ENCODE measurements around the gene CCDC88C.

The CCDC88C gene

DNA sequence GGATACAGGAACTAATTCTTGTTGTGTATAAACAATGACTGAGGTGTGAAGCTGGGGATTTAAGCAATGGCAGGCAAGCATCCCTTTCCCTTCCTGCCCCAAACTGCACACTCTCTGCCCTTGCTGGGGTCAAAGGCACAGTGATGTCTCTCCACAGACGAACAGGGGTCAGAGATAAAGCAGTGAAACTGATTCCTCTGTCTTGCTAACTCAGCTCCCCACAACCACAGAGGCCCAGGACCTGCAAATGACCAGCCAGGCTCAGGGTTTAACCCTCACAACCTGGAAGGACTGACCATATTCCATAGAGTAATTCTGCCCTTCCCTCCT, 67.2 kb downstream of the CCDC88C start:
- peaks cover 43% of the 10 kb centered on the region for H3K79me2 ChIP-seq (ENCODE audit: insufficient read depth, low read length)

DNA sequence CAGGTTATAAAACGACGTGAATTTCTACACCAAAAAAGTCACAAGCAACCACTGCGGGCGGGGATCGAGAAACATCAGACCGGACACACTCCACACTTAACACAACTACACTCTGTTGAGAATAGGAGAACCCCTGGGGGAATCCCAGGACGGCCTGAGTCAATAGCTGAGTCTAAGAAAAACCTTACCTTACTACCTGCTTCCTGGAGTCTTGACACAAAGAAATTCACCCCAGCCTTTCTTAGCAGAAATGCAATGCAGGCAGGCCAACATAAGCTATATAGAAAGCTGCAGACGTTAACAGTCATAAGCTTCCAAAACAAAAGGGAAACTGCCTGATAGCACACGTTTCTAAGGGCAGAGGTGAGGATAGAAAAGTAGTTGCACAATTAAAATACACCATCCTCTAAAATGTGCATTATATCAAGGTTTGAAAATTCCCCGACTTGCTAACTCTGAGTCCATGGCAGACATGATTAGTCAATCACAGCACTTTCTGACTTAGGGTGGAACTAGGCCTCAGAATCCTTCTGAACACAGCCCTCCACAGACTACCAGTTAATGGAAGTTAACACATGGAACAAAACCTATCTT, 68.0 kb downstream of the CCDC88C start:
- no peaks in the 10 kb centered on the region for H3K9me2 ChIP-seq (ENCODE audit: low read depth, low read length)
- no peak overlapping the region for H2AFZ ChIP-seq (ENCODE audit: low read length)
- no peak for TF ChIP-seq EZH2 (IDR thresholded peaks at IDR 0.05; ENCODE audit: borderline replicate concordance, low read length)
- TF ChIP-seq, protein P1, sequence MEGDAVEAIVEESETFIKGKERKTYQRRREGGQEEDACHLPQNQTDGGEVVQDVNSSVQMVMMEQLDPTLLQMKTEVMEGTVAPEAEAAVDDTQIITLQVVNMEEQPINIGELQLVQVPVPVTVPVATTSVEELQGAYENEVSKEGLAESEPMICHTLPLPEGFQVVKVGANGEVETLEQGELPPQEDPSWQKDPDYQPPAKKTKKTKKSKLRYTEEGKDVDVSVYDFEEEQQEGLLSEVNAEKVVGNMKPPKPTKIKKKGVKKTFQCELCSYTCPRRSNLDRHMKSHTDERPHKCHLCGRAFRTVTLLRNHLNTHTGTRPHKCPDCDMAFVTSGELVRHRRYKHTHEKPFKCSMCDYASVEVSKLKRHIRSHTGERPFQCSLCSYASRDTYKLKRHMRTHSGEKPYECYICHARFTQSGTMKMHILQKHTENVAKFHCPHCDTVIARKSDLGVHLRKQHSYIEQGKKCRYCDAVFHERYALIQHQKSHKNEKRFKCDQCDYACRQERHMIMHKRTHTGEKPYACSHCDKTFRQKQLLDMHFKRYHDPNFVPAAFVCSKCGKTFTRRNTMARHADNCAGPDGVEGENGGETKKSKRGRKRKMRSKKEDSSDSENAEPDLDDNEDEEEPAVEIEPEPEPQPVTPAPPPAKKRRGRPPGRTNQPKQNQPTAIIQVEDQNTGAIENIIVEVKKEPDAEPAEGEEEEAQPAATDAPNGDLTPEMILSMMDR (IDR thresholded peaks at IDR 0.05; ENCODE audit: low read length): no peak
- H3K27me3 ChIP-seq (ENCODE audit: insufficient read depth, low read length): no peaks in the 10 kb centered on the region
- peaks cover 89% of the 10 kb centered on the region for H3K4me1 ChIP-seq (ENCODE audit: insufficient read depth, low read length, severe bottlenecking)
- peak overlapping the region; percentile 97 for H3K27ac ChIP-seq (ENCODE audit: low read depth, low read length, poor library complexity, severe bottlenecking)
- H3K79me2 ChIP-seq (ENCODE audit: insufficient read depth, low read length): peaks cover 46% of the 10 kb centered on the region
- peaks cover 19% of the 10 kb centered on the region; the same call in 1 of the 2 replicates for H3K36me3 ChIP-seq (ENCODE audit: insufficient read depth, low read length)
- H3K4me3 ChIP-seq (ENCODE audit: low read depth, low read length, poor library complexity, severe bottlenecking): no peak overlapping the region
- H3K9me3 ChIP-seq (ENCODE audit: low read length): no peaks in the 10 kb centered on the region
- H3K4me2 ChIP-seq (ENCODE audit: low read length): peak overlapping the region; percentile 29
- H3F3A ChIP-seq (ENCODE audit: insufficient read depth, low read length): no peaks in the 10 kb centered on the region
- H3K9ac ChIP-seq (ENCODE audit: low read length): peak overlapping the region; percentile 13; the same call in 1 of the 2 replicates
- no peaks in the 10 kb centered on the region for H4K20me1 ChIP-seq (ENCODE audit: insufficient read depth, low read length)

More for the DNA sequence above, 67.2 kb downstream of the CCDC88C start:
- peaks cover 92% of the 10 kb centered on the region for H3K4me1 ChIP-seq (ENCODE audit: insufficient read depth, low read length, severe bottlenecking)
- no peaks in the 10 kb centered on the region for H4K20me1 ChIP-seq (ENCODE audit: insufficient read depth, low read length)
- peak overlapping the region; percentile 50 for H3K9ac ChIP-seq (ENCODE audit: low read length)
- peak overlapping the region; percentile 97 for H3K27ac ChIP-seq (ENCODE audit: low read depth, low read length, poor library complexity, severe bottlenecking)
- peak overlapping the region; percentile 77 for H3K4me2 ChIP-seq (ENCODE audit: low read length)
- TF ChIP-seq, protein P1 (IDR thresholded peaks at IDR 0.05; ENCODE audit: low read length): no peak
- TF ChIP-seq EZH2 (IDR thresholded peaks at IDR 0.05; ENCODE audit: borderline replicate concordance, low read length): no peak
- peak overlapping the region; percentile 47 for H3K4me3 ChIP-seq (ENCODE audit: low read depth, low read length, poor library complexity, severe bottlenecking)
- no peaks in the 10 kb centered on the region for H3K9me3 ChIP-seq (ENCODE audit: low read length)
- no peak overlapping the region for H2AFZ ChIP-seq (ENCODE audit: low read length)
- no peaks in the 10 kb centered on the region for H3K9me2 ChIP-seq (ENCODE audit: low read depth, low read length)
- H3K27me3 ChIP-seq (ENCODE audit: insufficient read depth, low read length): no peaks in the 10 kb centered on the region
- H3K36me3 ChIP-seq (ENCODE audit: insufficient read depth, low read length): peaks cover 17% of the 10 kb centered on the region; the same call in 1 of the 2 replicates
- H3F3A ChIP-seq (ENCODE audit: insufficient read depth, low read length): no peaks in the 10 kb centered on the region

DNA sequence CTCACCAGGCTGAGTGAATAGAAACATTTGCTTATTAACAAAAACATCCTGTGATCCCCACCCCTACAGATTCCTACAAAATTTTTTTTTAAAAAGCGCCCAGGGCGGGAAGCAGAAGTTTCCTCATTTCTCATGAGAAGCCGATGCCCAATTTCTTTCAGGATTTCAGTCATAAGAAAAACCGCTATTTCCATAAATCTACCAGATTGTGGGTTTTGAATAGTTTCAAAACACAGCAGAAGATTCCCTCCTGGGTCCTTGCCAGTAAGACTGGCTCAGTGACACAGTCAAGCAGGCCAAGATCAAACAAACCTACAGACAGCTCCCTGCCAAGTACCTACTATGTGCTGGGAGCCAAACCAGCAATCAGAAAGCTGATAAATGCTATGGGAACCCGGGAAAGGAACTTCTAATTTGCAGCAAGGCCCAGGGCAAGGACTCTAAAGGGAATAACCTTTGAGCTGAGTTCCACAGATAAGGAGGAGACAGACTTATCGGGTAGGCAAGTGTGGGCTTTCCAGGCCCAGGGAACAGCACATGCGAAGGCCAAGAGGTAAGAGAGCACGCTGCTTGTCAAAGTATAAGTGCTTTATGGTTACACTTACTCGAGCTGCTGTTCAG, 68.7 kb downstream of the CCDC88C start:
- Histone ChIP-seq H3K27ac (ENCODE audit: low read depth, low read length, poor library complexity, severe bottlenecking) (peak overlapping the region; percentile 97), H3K9ac (ENCODE audit: low read length) (peak overlapping the region; percentile 13; the same call in 1 of the 2 replicates)

More for the DNA sequence above, 68.7 kb downstream of the CCDC88C start:
- H3K36me3 ChIP-seq (ENCODE audit: insufficient read depth, low read length): peaks cover 19% of the 10 kb centered on the region; the same call in 1 of the 2 replicates
- TF ChIP-seq, protein P1 (IDR thresholded peaks at IDR 0.05; ENCODE audit: low read length): no peak
- no peak for TF ChIP-seq EZH2 (IDR thresholded peaks at IDR 0.05; ENCODE audit: borderline replicate concordance, low read length)
- H4K20me1 ChIP-seq (ENCODE audit: insufficient read depth, low read length): no peaks in the 10 kb centered on the region
- H3K4me1 ChIP-seq (ENCODE audit: insufficient read depth, low read length, severe bottlenecking): peaks cover 88% of the 10 kb centered on the region
- H3F3A ChIP-seq (ENCODE audit: insufficient read depth, low read length): no peaks in the 10 kb centered on the region
- H3K79me2 ChIP-seq (ENCODE audit: insufficient read depth, low read length): peaks cover 50% of the 10 kb centered on the region
- no peaks in the 10 kb centered on the region for H3K9me2 ChIP-seq (ENCODE audit: low read depth, low read length)
- H2AFZ ChIP-seq (ENCODE audit: low read length): no peak overlapping the region
- H3K27me3 ChIP-seq (ENCODE audit: insufficient read depth, low read length): no peaks in the 10 kb centered on the region
- H3K9me3 ChIP-seq (ENCODE audit: low read length): no peaks in the 10 kb centered on the region
- H3K4me3 ChIP-seq (ENCODE audit: low read depth, low read length, poor library complexity, severe bottlenecking): no peak overlapping the region
- H3K4me2 ChIP-seq (ENCODE audit: low read length): peak overlapping the region; percentile 29; the same call in 1 of the 2 replicates
